Measurements from ENCODE around the gene SKIDA1.

- TF ChIP-seq CTCF (IDR thresholded peaks at IDR 0.05) = no peak
- no peak for TF ChIP-seq POLR2A (IDR thresholded peaks at IDR 0.05)
Measured at GRCh38 chr10:21505711-21506278, 19.7 kb downstream of the SKIDA1 start.

All from breast epithelium (tissue), 3 donors.